Measurements from ENCODE around the gene PRKCA.

DNA sequence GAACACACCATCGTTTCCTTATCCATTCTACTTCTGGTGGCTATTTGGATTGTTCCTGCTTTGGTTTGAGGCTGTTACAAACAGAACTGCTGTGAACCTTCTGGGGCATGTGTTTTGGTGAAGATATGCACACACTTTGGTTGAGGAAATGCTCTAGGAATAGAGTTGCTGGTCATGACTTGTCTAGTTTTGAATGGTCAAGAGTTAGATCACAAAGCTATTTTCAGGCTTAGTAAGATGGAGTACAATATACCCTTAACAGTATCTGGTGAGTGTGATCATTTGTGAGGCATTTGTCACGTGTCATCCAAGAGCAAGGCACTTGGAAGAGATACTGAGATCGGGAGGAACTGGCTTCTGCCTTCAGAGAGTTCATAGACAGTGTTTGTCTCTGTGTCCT, 485.5 kb downstream of the PRKCA start:
- TF ChIP-seq POLR2A (IDR thresholded peaks at IDR 0.05; ENCODE audit: low read length) (no peak), GATA1 (IDR thresholded peaks at IDR 0.05; ENCODE audit: low read depth, low read length) (no peak)

Data from erythroblast (primary cell).